T-cell (primary cell): Measurements from ENCODE around the gene GANC. TPM values are rescaled to one million over a fixed set of nuclear protein-coding genes. Genes with fewer than 3 reads are reported as not detected.

Experiments
- ATAC-seq, 4 experiments: fragments of 200-7000 bp in 3 of 4; fragments of 150-1000 bp in 1 of 4; cut with Tn5 transposase; replicated peaks in 1 of 4; 1 replicate in 3 of 4; 2 replicates in 1 of 4; pipeline ENCODE4 v1.10.0; 2021; ENCODE audit warnings: moderate library complexity in 3 of 4, mild to moderate bottlenecking in 2 of 4, moderate number of reproducible peaks in 1 of 4
- CTCF ChIA-PET, 2 donors: fragments of 300-600 bp; sonication (Branson Sonifier 250); formaldehyde crosslinking; loops; one replicate each; lab custom pipeline; 2022; ENCODE audit warnings: antibody characterized with exemption in 2 of 2; lab: Charles Lee
- POLR2A ChIA-PET, 2 donors: fragments of 300-600 bp; sonication (Branson Sonifier 250); formaldehyde crosslinking; loops; one replicate each; lab custom pipeline; 2022; ENCODE audit warnings: antibody characterized with exemption in 2 of 2; lab: Charles Lee
- DNase-seq, 35 experiments: peaks; one replicate each; pipeline versions ENCODE4 v3.0.0 to v3.0.0-alpha.2; 2013 to 2023
- H3K27ac ChIP-seq: one replicate; pipeline ENCODE4 v1.5.1; 2013; ENCODE audit warnings: low read length
- H3K27me3 ChIP-seq, 2 experiments: replicated peaks in 1 of 2; 1 replicate in 1 of 2; 2 replicates in 1 of 2; pipeline versions ENCODE4 v1.6.1 to v1.7.0; 2013; ENCODE audit warnings: low read length in 1 of 2, mixed read lengths in 1 of 2; ENCODE audit not compliant: control insufficient read depth in 2 of 2, insufficient read depth in 2 of 2; ENCODE audit errors: extremely low read depth in 1 of 2
- H3K36me3 ChIP-seq, 2 donors: 1 replicate in 1 of 2; 2 replicates in 1 of 2; pipeline versions ENCODE4 v1.6.1 to v1.7.0; 2013; ENCODE audit warnings: low read length in 1 of 2; ENCODE audit not compliant: control insufficient read depth in 2 of 2, insufficient read depth in 1 of 2; ENCODE audit errors: extremely low read depth in 1 of 2
- H3K4me1 ChIP-seq, 2 experiments: 1 replicate in 1 of 2; 2 replicates in 1 of 2; pipeline versions ENCODE4 v1.6.1 to v1.7.0; 2013; ENCODE audit warnings: low read length in 2 of 2, mixed read lengths in 1 of 2; ENCODE audit not compliant: insufficient read depth in 2 of 2, control insufficient read depth in 1 of 2; ENCODE audit errors: extremely low read depth in 1 of 2
- H3K4me3 ChIP-seq, 2 donors: 1 replicate in 1 of 2; 2 replicates in 1 of 2; pipeline versions ENCODE4 v1.5.1 to v1.7.0; 2013; ENCODE audit warnings: mild to moderate bottlenecking in 2 of 2, low read length in 1 of 2, moderate library complexity in 1 of 2; ENCODE audit not compliant: control insufficient read depth in 1 of 2; ENCODE audit errors: extremely low read depth in 1 of 2
- H3K9me3 ChIP-seq: 2 replicates; pipeline ENCODE4 v1.7.0; 2013
- H3K27ac Mint-ChIP-seq, 2 donors: one replicate each; pipeline ENCODE4 v1.8.0; 2020 to 2021; ENCODE audit warnings: mild to moderate bottlenecking in 2 of 2, mixed read lengths in 2 of 2
- H3K27me3 Mint-ChIP-seq, 2 donors: one replicate each; pipeline ENCODE4 v1.8.0; 2021 to 2022; ENCODE audit warnings: mixed read lengths in 2 of 2
- H3K36me3 Mint-ChIP-seq: one replicate; pipeline ENCODE4 v1.8.0; 2021; ENCODE audit warnings: mixed read lengths
- H3K4me1 Mint-ChIP-seq, 3 donors: one replicate each; pipeline ENCODE4 v1.8.0; 2020 to 2022; ENCODE audit warnings: mixed read lengths in 3 of 3, mild to moderate bottlenecking in 1 of 3
- H3K4me3 Mint-ChIP-seq, 3 donors: one replicate each; pipeline ENCODE4 v1.8.0; 2020 to 2022; ENCODE audit warnings: mild to moderate bottlenecking in 3 of 3, mixed read lengths in 3 of 3, moderate library complexity in 3 of 3
- H3K9me3 Mint-ChIP-seq, 3 donors: one replicate each; pipeline ENCODE4 v1.8.0; 2020 to 2022; ENCODE audit warnings: mixed read lengths in 3 of 3
- WGBS: methylation state at CpG from one replicate; pipeline ENCODE4 v1.1.5; 2013; ENCODE audit warnings: missing lambda C conversion rate; ENCODE audit not compliant: insufficient coverage; 5-methylcytosine and 5-hydroxymethylcytosine counted together
- total RNA-seq, 35 experiments: library from RNA in 6 of 35; stranded (reverse) in 6 of 35; fragments of 120-200 nt in 1 of 35; gene quantifications; one replicate each; pipeline versions ENCODE4 v1.2.1 to v1.2.4 and lab custom pipeline; 2013 to 2026

GANC gene
- total RNA-seq, 5 donors from 2014 or later (not counting 1 experiment from before 2014, with no cell fraction given) = 32.7 to 51.2 (median 45.7) TPM

DNA sequence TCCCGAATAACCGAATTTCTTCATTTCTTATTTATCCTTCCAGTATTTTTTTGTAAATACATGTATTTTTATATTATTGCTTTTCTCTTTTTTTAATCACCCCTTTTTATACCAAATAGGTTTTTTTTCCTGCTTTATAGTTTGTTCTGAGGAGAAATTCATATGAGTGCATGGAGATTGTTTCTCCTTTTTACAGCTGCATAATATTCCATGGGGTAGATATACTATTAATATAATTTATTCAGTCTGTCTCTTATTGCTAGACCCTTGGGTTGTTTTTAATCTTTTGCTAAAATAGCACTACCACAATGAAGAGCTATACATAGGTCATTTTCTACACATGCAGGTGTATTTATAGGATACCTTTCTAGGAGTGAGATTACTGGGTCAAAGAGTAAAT, 3.8 kb downstream of the GANC start:
- ATAC-seq = no peak
- H3K9me3 Mint-ChIP-seq = no peaks in the 10 kb centered on the region
- peak overlapping the region in 1 of 2 donors; percentile 55 for H3K27ac Mint-ChIP-seq
- Histone ChIP-seq H3K36me3 (peaks cover 2 to 23% of the 10 kb centered on the region in 2 donors), H3K27ac (no peak overlapping the region), H3K4me1 (peaks cover 12 to 20% of the 10 kb centered on the region in 2 experiments), H3K4me3 (no peak overlapping the region), H3K9me3 (no peaks in the 10 kb centered on the region), H3K27me3 (no peaks in the 10 kb centered on the region)
- peaks cover 29% of the 10 kb centered on the region for H3K36me3 Mint-ChIP-seq
- DNase-seq = no peak
- H3K4me3 Mint-ChIP-seq = no peak overlapping the region
- peaks cover 34 to 36% (median 36%) of the 10 kb centered on the region in 3 donors for H3K4me1 Mint-ChIP-seq
- POLR2A ChIA-PET = no interaction called here
- CTCF ChIA-PET = no interaction called here
- no CpG with 5 or more reads among the region's 2 CpGs for WGBS
- H3K27me3 Mint-ChIP-seq = no peaks in the 10 kb centered on the region

DNA sequence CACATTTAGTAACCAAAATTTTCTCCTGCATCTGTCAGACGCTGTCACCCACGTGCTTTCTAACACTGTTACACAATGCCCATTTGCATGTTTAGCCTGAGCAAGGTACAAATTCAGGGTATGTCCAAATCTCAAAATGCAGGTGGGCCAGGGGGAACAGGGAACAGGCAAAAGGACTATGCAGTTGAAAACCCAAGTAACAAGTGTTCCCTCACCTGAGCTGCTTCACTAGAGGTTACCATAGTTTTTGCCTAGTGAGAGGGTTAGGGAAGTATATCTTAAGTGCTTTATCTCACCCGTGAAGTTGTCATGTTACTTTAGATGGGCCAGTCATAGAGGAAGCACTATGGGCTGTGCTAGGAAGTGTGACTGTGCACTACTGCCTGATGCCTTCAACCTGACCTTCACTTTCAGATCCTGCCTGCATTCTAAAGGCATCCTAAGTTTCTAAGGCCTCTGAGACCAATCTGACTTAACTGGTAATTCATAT, 6.3 kb downstream of the GANC start:
- Mint-ChIP-seq H3K27ac (no peak overlapping the region), H3K4me1 (peaks cover 18 to 21% (median 21%) of the 10 kb centered on the region in 3 donors), H3K9me3 (no peaks in the 10 kb centered on the region), H3K27me3 (no peaks in the 10 kb centered on the region), H3K36me3 (peaks cover 40% of the 10 kb centered on the region), H3K4me3 (no peak overlapping the region)
- ATAC-seq (no peak), DNase-seq (no peak)
- Histone ChIP-seq H3K4me3 (no peak overlapping the region), H3K27me3 (no peaks in the 10 kb centered on the region), H3K36me3 (peaks cover 2 to 29% of the 10 kb centered on the region in 2 donors), H3K27ac (no peak overlapping the region), H3K9me3 (no peaks in the 10 kb centered on the region), H3K4me1 (peaks cover 10 to 11% of the 10 kb centered on the region in 2 experiments)
- 88% methylated on average over 2 of the region's 3 CpGs for WGBS
- POLR2A ChIA-PET = no interaction called here
- CTCF ChIA-PET = no interaction called here

DNA sequence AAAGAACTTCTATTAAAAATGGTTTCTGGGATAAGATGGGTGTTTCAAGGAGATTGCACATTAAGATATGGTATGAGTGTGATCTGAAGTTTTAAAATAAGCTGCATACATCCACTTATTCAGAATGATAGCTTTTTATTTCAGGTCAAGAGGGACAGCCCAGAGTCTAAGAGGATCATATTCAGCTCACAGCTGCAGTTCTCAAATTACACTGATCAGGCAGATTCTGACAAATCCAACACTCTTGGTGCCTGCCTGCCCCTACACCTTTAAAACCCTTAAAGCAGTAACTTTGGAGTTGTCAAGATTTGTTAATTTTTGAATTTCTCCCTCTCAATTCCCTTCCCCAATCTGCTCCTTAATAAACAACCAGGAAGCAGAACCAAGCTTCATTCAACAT, 9.3 kb downstream of the GANC start:
- Histone ChIP-seq H3K9me3 (no peaks in the 10 kb centered on the region), H3K4me1 (no peaks in the 10 kb centered on the region), H3K27ac (no peak overlapping the region), H3K36me3 (peaks cover 2 to 29% of the 10 kb centered on the region in 2 donors), H3K4me3 (no peak overlapping the region), H3K27me3 (no peaks in the 10 kb centered on the region)
- no peak for DNase-seq
- H3K4me3 Mint-ChIP-seq = no peak overlapping the region
- POLR2A ChIA-PET = no interaction called here
- no peaks in the 10 kb centered on the region for H3K4me1 Mint-ChIP-seq
- H3K27ac Mint-ChIP-seq = no peak overlapping the region
- no peaks in the 10 kb centered on the region for H3K27me3 Mint-ChIP-seq
- CTCF ChIA-PET = no interaction called here
- ATAC-seq = no peak
- peaks cover 49% of the 10 kb centered on the region for H3K36me3 Mint-ChIP-seq
- no peaks in the 10 kb centered on the region for H3K9me3 Mint-ChIP-seq

DNA sequence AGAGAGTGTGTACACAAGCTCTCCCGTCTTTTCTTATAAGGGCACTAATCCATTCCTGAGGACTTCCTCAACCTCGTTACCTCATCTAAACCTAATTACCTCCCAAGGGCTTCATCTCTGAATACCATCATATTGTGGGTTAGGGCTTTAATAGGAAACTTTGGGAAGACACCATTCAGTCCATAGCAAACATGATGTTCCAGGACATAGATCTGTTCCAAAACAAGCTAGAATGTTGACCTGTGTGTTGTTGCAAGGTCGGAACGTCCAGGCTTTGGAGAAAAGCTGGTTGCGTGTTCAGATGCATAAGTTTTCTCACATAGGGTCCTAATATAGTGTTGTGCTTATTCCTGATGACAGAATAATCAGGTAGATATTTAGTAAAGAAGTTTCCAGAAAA, 9.9 kb downstream of the GANC start:
- no peaks in the 10 kb centered on the region for H3K9me3 Mint-ChIP-seq
- ATAC-seq (no peak), DNase-seq (no peak)
- Histone ChIP-seq H3K9me3 (no peaks in the 10 kb centered on the region), H3K27ac (no peak overlapping the region), H3K4me1 (no peaks in the 10 kb centered on the region), H3K27me3 (no peaks in the 10 kb centered on the region), H3K36me3 (peaks cover 2 to 32% of the 10 kb centered on the region in 2 donors), H3K4me3 (no peak overlapping the region)
- WGBS = 62% methylated on average over 3 of the region's 5 CpGs
- no peak overlapping the region for H3K4me3 Mint-ChIP-seq
- H3K27me3 Mint-ChIP-seq = no peaks in the 10 kb centered on the region
- H3K4me1 Mint-ChIP-seq = no peaks in the 10 kb centered on the region
- POLR2A ChIA-PET = no interaction called here
- CTCF ChIA-PET = no interaction called here
- no peak overlapping the region for H3K27ac Mint-ChIP-seq
- H3K36me3 Mint-ChIP-seq = peaks cover 52% of the 10 kb centered on the region

DNA sequence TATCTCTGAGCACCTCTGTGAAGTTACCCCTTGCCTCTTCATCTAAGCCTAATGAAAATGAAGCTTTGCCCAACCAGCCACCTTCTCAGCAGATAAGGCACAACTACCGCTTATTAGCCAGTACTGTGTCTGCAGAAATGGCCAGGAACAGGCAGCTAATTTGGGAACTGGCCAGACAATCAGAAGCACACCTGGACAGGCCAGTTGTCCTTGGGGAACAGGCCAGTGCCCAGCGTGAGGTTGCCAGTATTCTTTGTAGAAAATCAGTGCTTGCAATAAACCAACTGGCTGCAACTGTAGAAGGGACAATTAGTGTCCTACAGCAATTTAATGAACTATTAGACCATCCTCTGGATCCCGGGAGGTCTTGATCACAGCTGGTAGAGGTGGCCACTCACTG, 10.7 kb downstream of the GANC start:
- no peak for DNase-seq
- 100% methylated on average over 2 of the region's 3 CpGs for WGBS
- Histone ChIP-seq H3K9me3 (no peaks in the 10 kb centered on the region), H3K36me3 (peaks cover 2 to 30% of the 10 kb centered on the region in 2 donors), H3K4me3 (no peak overlapping the region), H3K27me3 (no peaks in the 10 kb centered on the region), H3K27ac (no peak overlapping the region), H3K4me1 (no peaks in the 10 kb centered on the region)
- Mint-ChIP-seq H3K4me3 (no peak overlapping the region), H3K27ac (no peak overlapping the region), H3K27me3 (no peaks in the 10 kb centered on the region), H3K36me3 (peaks cover 54% of the 10 kb centered on the region), H3K4me1 (no peaks in the 10 kb centered on the region), H3K9me3 (no peaks in the 10 kb centered on the region)
- ChIA-PET POLR2A (no interaction called here), CTCF (interaction anchor here in 1 of 2 donors (0.5 kb wide), 1 partner anchor 117 kb away, joined by 3 read pairs; no protein-coding TSS in a partner anchor)
- ATAC-seq = no peak

DNA sequence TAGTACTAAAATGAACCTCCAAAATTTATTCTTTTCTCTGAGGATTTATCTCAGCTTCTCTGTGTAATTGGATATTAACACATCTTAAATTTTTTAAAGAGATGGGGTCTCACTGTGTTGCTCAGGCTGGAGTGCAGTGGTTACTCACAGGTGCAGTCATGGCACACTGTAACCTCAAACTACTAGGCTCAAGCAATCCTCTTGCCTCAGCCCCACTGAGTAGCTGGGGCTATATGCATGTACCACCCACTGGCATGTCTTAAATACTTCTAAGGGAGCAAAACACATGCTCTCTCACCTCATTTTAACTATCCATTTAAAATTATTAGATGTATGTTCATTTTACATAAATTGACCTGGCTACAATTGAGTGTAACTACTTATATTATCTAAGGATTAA, 11.6 kb downstream of the GANC start:
- no peak for DNase-seq

DNA sequence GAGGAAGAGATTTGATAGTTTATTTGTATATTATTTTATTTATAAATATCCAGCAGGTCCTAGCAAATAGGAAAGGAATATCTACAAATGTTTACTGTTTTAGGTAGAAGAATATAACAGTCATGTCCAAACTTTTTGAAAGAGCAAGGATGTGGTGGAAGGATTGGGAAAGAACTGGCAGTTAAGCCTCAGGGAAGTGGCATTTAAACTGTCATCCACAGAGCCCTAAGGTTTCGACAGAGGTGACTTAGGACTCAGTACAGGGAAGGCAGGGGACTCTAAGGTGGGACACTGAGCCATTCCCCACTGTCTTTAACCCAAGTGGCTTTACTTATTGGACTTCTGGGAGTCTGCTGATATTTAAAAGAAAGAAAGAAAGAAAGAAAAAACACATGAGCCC, 12.0 kb downstream of the GANC start:
- no peak for ATAC-seq
- peaks cover 57% of the 10 kb centered on the region for H3K36me3 Mint-ChIP-seq
- CTCF ChIA-PET = no interaction called here

More for the DNA sequence above, 11.6 kb downstream of the GANC start:
- Mint-ChIP-seq H3K27ac (no peak overlapping the region), H3K9me3 (no peaks in the 10 kb centered on the region), H3K36me3 (peaks cover 57% of the 10 kb centered on the region), H3K27me3 (no peaks in the 10 kb centered on the region), H3K4me3 (no peak overlapping the region), H3K4me1 (no peaks in the 10 kb centered on the region)
- Histone ChIP-seq H3K27me3 (no peaks in the 10 kb centered on the region), H3K27ac (no peak overlapping the region), H3K4me3 (no peak overlapping the region), H3K36me3 (peaks cover under 1 to 31% of the 10 kb centered on the region in 2 donors), H3K4me1 (no peaks in the 10 kb centered on the region), H3K9me3 (no peaks in the 10 kb centered on the region)
- POLR2A ChIA-PET = no interaction called here
- no peak for ATAC-seq
- CTCF ChIA-PET = no interaction called here

More for the DNA sequence above, 12.0 kb downstream of the GANC start:
- no peak overlapping the region for H3K27ac ChIP-seq
- no peak for DNase-seq
- Mint-ChIP-seq H3K4me3 (no peak overlapping the region), H3K27ac (no peak overlapping the region), H3K9me3 (no peaks in the 10 kb centered on the region), H3K27me3 (no peaks in the 10 kb centered on the region), H3K4me1 (no peaks in the 10 kb centered on the region)
- no peak overlapping the region for H3K4me3 ChIP-seq
- H3K27me3 ChIP-seq = no peaks in the 10 kb centered on the region
- H3K4me1 ChIP-seq = no peaks in the 10 kb centered on the region
- no CpG with 5 or more reads among the region's 1 CpG for WGBS
- H3K36me3 ChIP-seq = peaks cover 0 to 31% of the 10 kb centered on the region in 2 donors
- POLR2A ChIA-PET = no interaction called here
- H3K9me3 ChIP-seq = no peaks in the 10 kb centered on the region
